Measurements from ENCODE around the gene MCOLN2.

MCOLN2 gene

DNA sequence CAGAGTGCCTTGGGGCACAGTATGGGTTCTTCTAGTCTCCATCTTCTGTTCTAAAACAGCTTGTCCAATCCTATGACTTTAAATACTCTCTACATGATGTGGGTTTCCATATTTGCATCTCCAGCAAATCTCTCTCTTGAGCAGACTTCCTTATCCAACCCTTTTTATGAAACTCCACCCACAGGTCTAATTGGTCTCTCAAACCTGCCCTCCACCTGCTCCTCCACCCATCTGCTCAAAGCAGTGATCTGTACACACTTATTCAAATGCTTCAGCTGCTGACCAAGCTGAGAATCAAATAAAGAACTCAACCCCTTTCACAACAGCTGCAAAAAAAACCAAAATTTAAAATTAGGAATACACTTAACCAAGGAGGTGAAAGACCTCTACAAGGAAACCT lies 11.5 kb downstream of the MCOLN2 start:
- no peak for DNase-seq (ENCODE audit: low read depth)

GRCh38 chr1:84982395-84982794 lies 14.5 kb downstream of the MCOLN2 start:
- DNase-seq (ENCODE audit: low read depth) = no peak

GRCh38 chr1:84975035-84975434 lies 21.9 kb downstream of the MCOLN2 start:
- DNase-seq (ENCODE audit: low read depth) = no peak

- peak; percentile 20 for DNase-seq (ENCODE audit: low read depth)
These were observed 23.2 kb downstream of the MCOLN2 start for GRCh38 chr1:84973498-84974334.

- peak; percentile 28 for DNase-seq (ENCODE audit: low read depth)
These were observed 24.4 kb downstream of the MCOLN2 start for GRCh38 chr1:84972377-84972987.

DNA sequence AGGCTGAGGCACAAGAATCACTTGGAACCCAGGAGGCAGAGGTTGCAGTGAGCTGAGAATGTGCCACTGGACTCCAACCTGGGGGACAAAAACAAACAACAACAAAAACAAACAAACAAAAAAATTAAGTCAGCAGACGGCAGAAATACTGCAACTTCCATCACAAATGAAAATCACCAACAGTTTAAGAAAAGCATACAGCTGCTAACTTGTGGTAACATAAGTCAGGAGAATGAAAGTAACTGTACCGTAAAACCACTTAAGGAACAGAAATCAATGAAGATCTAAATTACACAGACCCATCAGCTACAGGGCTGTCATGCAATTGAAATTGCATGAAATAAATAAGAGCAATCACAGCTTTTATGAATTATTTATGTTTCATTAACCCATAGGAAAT lies 25.0 kb downstream of the MCOLN2 start:
- DNase-seq (ENCODE audit: low read depth) = no peak

GRCh38 chr1:84969489-84970250 lies 27.2 kb downstream of the MCOLN2 start:
- DNase-seq (ENCODE audit: low read depth) = no peak

DNA sequence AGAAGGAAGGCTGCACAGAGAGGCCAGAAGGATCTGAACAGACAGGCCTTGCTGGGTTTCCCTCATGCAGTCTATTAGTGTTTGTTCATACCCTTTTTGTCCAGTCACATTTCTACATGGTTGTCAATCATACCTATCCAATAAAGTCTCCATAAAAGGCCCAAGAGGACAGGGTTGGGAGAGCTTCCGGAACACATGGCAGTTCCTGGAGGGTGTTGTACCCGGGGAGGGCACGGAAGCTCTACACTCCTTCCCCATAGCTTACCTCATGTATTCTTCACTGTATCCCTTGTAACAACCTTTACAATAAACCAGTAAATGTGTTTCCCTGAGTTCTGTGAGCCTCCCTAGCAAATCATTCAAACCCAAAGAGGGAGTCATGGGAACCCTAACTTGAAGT lies 28.0 kb downstream of the MCOLN2 start:
- no peak for DNase-seq (ENCODE audit: low read depth)

- no peak for DNase-seq (ENCODE audit: low read depth)
These were observed 28.8 kb downstream of the MCOLN2 start for GRCh38 chr1:84968101-84968500.

DNA sequence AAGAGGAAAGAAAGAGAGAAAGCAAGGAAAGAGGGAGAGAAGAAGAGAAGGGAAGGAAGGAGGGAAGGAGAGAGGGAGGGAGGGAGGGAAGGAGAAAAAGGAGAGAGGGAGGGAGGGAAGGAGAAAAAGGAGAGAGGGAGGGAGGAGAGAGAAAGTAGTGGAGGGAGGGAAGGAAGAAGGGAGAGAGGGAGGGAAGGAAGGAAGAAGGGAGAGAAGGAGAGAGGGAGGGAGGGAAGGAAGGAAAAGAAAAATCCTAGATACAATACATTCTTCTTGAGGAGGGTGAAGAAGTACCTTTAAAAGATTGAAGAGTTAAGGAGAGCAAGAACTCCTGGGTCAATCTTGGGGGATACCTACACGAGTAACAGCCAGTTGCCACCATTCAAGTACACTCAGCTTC lies 29.2 kb downstream of the MCOLN2 start:
- DNase-seq (ENCODE audit: low read depth) = no peak

GRCh38 chr1:84963021-84963420 lies 33.9 kb downstream of the MCOLN2 start:
- no peak for DNase-seq (ENCODE audit: low read depth)

- DNase-seq (ENCODE audit: low read depth) = no peak
These were observed 35.6 kb downstream of the MCOLN2 start for GRCh38 chr1:84961316-84961715.

DNA sequence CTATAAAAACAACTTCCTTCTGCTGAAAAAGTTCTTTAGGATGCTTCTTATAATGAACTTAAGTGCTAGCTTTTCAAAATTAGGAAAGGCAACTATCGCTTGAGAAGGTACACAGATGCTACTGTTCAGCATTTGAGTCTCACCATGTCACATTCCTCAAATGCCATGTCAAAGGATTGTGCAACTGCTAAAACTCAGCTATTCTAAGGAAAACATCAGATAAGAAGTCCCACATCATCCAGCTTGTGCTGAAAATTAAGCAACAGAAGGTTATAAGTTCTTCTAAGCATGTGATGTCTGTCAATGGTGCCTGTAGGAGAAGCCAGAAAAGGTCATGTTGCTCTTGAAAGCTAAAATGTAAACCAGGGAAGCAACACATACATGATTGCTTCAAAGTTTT lies 36.5 kb downstream of the MCOLN2 start:
- peak; percentile 91 for DNase-seq (ENCODE audit: low read depth)

- peak; percentile 24 for DNase-seq (ENCODE audit: low read depth)
These were observed 37.6 kb downstream of the MCOLN2 start for GRCh38 chr1:84959294-84959693.

- DNase-seq (ENCODE audit: low read depth) = no peak
These were observed 38.9 kb downstream of the MCOLN2 start for GRCh38 chr1:84957966-84958365.

GRCh38 chr1:84956655-84957054 lies 40.3 kb downstream of the MCOLN2 start:
- no peak for DNase-seq (ENCODE audit: low read depth)

- no peak for DNase-seq (ENCODE audit: low read depth)
These were observed 40.8 kb downstream of the MCOLN2 start for GRCh38 chr1:84956097-84956496.

GRCh38 chr1:84949664-84950063 lies 47.2 kb downstream of the MCOLN2 start:
- no peak for DNase-seq (ENCODE audit: low read depth)

DNA sequence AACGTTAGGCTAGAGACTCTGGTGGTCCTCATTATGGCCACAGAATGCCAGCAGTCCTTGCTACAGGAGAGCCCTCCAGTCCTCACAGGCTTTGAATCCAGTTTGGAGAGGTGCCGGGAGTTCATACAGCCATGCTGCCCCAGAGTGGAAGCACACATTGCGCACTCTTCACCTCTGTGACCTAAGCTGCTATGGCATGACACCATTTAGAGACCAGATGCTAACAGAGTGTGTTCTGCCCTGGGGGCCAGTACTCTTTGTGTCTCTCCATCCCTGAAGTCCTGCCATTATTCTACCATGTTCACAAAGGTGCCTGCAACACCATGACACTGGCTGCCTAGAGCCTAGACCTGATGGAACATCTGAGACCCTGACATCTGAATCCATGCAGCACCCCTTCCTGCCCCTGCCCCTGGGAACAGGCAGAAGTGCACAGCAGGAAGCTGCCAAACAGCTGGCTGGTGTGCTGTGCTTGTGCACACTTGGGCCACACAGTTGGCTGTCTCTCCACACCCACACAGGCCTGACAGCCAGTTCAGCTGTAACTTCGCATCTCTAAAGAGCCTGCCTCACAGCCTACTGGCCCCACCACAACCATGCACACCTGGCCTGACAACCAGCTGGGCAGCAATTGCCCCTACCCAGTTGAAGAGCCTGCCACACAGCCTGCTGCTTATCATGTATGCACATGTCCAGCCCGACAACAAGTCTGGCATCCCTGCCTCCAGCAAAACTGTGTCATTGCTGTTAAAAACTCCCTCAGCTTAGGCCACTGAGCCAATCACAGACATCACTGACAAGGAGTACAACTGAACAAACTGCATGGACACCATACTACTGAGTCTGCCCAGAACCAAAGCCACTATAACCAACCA lies 49.1 kb downstream of the MCOLN2 start:
- DNase-seq (ENCODE audit: low read depth) = no peak

DNA sequence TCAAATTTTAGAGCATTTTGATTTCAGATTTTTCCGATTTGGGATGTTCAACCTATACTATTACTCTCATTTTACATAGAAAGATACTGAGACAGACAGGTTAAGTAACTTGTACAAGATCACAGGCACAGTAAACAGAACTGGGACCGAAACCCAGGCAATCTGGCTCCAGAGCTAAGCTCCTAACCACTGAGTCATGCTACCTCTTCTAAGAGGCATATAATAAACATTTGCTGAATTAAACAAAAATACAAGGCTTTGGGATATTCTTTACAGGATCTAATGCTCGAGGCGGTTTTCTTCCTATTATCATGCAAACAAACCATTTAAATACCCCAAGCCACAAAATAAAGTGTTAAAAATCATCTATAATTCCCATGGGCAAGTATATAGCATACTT lies 50.3 kb downstream of the MCOLN2 start:
- peak; percentile 28 for DNase-seq (ENCODE audit: low read depth)

DNA sequence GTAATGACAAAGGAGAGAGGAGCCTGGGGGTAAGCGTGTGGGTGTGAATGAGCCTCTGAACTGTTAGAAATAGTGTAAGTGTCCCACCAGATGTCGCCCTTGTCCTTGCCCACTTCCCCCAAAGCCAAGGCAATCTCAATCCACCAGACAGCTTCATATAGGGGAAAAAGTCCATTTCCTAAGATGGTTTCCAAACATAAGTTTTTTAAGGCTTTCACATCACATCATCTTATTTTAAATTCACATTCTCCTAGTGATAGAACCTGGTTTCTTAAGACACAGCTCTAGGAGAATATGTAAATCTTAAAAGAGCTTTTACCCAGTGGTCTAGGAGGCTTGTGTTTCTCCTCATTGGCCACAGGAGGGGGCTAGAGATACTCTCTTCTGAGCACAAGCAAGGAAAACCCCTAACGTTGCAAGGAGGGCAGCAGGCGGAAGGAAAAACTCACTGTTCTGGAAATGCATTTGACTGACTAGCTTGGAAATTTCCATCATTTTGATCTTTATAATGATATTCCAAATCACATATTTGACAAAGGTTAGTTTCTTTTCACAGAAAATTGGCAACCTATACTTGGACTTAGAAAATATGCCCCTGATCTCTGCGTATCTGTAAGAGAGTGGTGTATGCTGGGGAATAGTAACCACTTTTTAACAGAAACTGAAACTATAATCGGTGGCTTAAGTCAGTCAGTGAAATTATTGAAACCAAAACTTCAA lies 52.0 kb downstream of the MCOLN2 start:
- peak; percentile 88 for DNase-seq (ENCODE audit: low read depth)
